GM18508 (cell line): ENCODE results near the gene BCL11A.
A peak's percentile ranks its signal among the peaks of the same experiment; 100 is the strongest.

Source experiments
- ATAC-seq: cut with Tn5 transposase; IDR thresholded peaks from one replicate; pipeline ENCODE4 v1.9.1; 2021; ENCODE audit warnings: moderate number of reproducible peaks; ENCODE audit not compliant: insufficient read depth, unreplicated experiment

Gene BCL11A

GRCh38 chr2:60414495-60415138 is 138.8 kb downstream of the BCL11A start:
- ATAC-seq = no peak

- peak; percentile 70 for ATAC-seq
Observed at GRCh38 chr2:60413814-60414168, 139.7 kb downstream of the BCL11A start.

- no peak for ATAC-seq
Observed at GRCh38 chr2:60413069-60413813, 140.2 kb downstream of the BCL11A start.

GRCh38 chr2:60412620-60413019 is 140.8 kb downstream of the BCL11A start:
- ATAC-seq = no peak

- no peak for ATAC-seq
Observed at GRCh38 chr2:60412027-60412426, 141.4 kb downstream of the BCL11A start.

GRCh38 chr2:60411295-60411694 is 142.2 kb downstream of the BCL11A start:
- no peak for ATAC-seq

- ATAC-seq = no peak
Observed at GRCh38 chr2:60410456-60411146, 142.9 kb downstream of the BCL11A start.

GRCh38 chr2:60409531-60409871 is 144.0 kb downstream of the BCL11A start:
- ATAC-seq = no peak

- no peak for ATAC-seq
Observed at GRCh38 chr2:60408811-60409530, 144.5 kb downstream of the BCL11A start.

- ATAC-seq = no peak
Observed at GRCh38 chr2:60408207-60408606, 145.2 kb downstream of the BCL11A start.

GRCh38 chr2:60407398-60407797 is 146.1 kb downstream of the BCL11A start:
- ATAC-seq = no peak

GRCh38 chr2:60406192-60406591 is 147.3 kb downstream of the BCL11A start:
- ATAC-seq = no peak

- ATAC-seq = no peak
Observed at GRCh38 chr2:60405271-60405919, 148.1 kb downstream of the BCL11A start.
